ENCODE data around the gene NAV2. TPM values are rescaled to one million over a fixed set of nuclear protein-coding genes. Genes with fewer than 3 reads are reported as not detected.

The NAV2 gene
- polyA plus RNA-seq, 2 donors, result 4.3 to 9.7 TPM

- Histone ChIP-seq H3K36me3 (ENCODE audit: control insufficient read depth in 2 of 2, insufficient read depth in 2 of 2, low read length in 1 of 2) (no peaks in the 10 kb centered on the region), H3K4me3 (ENCODE audit: low read depth in 1 of 2, low read length in 2 of 2) (no peak overlapping the region), H3K4me1 (ENCODE audit: control insufficient read depth in 2 of 2, insufficient read depth in 2 of 2, low read length in 1 of 2) (no peaks in the 10 kb centered on the region), H3K27ac (ENCODE audit: low read depth in 2 of 2, low read length in 1 of 2) (no peak overlapping the region), H3K27me3 (ENCODE audit: control insufficient read depth in 1 of 2, insufficient read depth in 2 of 2, low read length in 2 of 2) (no peaks in the 10 kb centered on the region), H3K9me3 (ENCODE audit: control insufficient read depth in 2 of 2, insufficient read depth in 1 of 2, low read depth in 1 of 2, low read length in 1 of 2) (no peaks in the 10 kb centered on the region)
- 91 to 94% methylated on average over 4 of the region's 4 CpGs for WGBS, 2 donors
Observed at GRCh38 chr11:20017320-20017719, 304.7 kb downstream of the NAV2 start.

GRCh38 chr11:20020198-20020597 is 307.6 kb downstream of the NAV2 start:
- no peaks in the 10 kb centered on the region for H3K27me3 ChIP-seq (ENCODE audit: control insufficient read depth in 1 of 2, insufficient read depth in 2 of 2, low read length in 2 of 2)
- H3K27ac ChIP-seq (ENCODE audit: low read depth in 2 of 2, low read length in 1 of 2), result no peak overlapping the region
- H3K4me1 ChIP-seq (ENCODE audit: control insufficient read depth in 2 of 2, insufficient read depth in 2 of 2, low read length in 1 of 2), result peaks cover 2 to 9% of the 10 kb centered on the region in 2 donors
- no peak overlapping the region for H3K4me3 ChIP-seq (ENCODE audit: low read depth in 1 of 2, low read length in 2 of 2)
- H3K36me3 ChIP-seq (ENCODE audit: control insufficient read depth in 2 of 2, insufficient read depth in 2 of 2, low read length in 1 of 2), result no peaks in the 10 kb centered on the region
- no peaks in the 10 kb centered on the region for H3K9me3 ChIP-seq (ENCODE audit: control insufficient read depth in 2 of 2, insufficient read depth in 1 of 2, low read depth in 1 of 2, low read length in 1 of 2)
- WGBS, 2 donors, result 36 to 47% methylated on average over 3 of the region's 3 CpGs

GRCh38 chr11:20020716-20021115 is 308.1 kb downstream of the NAV2 start:
- H3K36me3 ChIP-seq (ENCODE audit: control insufficient read depth in 2 of 2, insufficient read depth in 2 of 2, low read length in 1 of 2), result no peaks in the 10 kb centered on the region
- H3K9me3 ChIP-seq (ENCODE audit: control insufficient read depth in 2 of 2, insufficient read depth in 1 of 2, low read depth in 1 of 2, low read length in 1 of 2), result no peaks in the 10 kb centered on the region
- H3K4me1 ChIP-seq (ENCODE audit: control insufficient read depth in 2 of 2, insufficient read depth in 2 of 2, low read length in 1 of 2), result peaks cover 2 to 12% of the 10 kb centered on the region in 2 donors
- no peak overlapping the region for H3K4me3 ChIP-seq (ENCODE audit: low read depth in 1 of 2, low read length in 2 of 2)
- no peaks in the 10 kb centered on the region for H3K27me3 ChIP-seq (ENCODE audit: control insufficient read depth in 1 of 2, insufficient read depth in 2 of 2, low read length in 2 of 2)
- no peak overlapping the region for H3K27ac ChIP-seq (ENCODE audit: low read depth in 2 of 2, low read length in 1 of 2)
- 83 to 89% methylated on average over 4 of the region's 4 CpGs for WGBS, 2 donors

- WGBS, 2 donors, result 80 to 83% methylated on average over 4 of the region's 4 CpGs
- H3K27me3 ChIP-seq (ENCODE audit: control insufficient read depth in 1 of 2, insufficient read depth in 2 of 2, low read length in 2 of 2), result no peaks in the 10 kb centered on the region
- H3K9me3 ChIP-seq (ENCODE audit: control insufficient read depth in 2 of 2, insufficient read depth in 1 of 2, low read depth in 1 of 2, low read length in 1 of 2), result no peaks in the 10 kb centered on the region
- H3K27ac ChIP-seq (ENCODE audit: low read depth in 2 of 2, low read length in 1 of 2), result no peak overlapping the region
- no peaks in the 10 kb centered on the region for H3K36me3 ChIP-seq (ENCODE audit: control insufficient read depth in 2 of 2, insufficient read depth in 2 of 2, low read length in 1 of 2)
- H3K4me1 ChIP-seq (ENCODE audit: control insufficient read depth in 2 of 2, insufficient read depth in 2 of 2, low read length in 1 of 2), result peaks cover 2 to 13% of the 10 kb centered on the region in 2 donors
- H3K4me3 ChIP-seq (ENCODE audit: low read depth in 1 of 2, low read length in 2 of 2), result no peak overlapping the region
Observed at GRCh38 chr11:20021212-20021611, 308.6 kb downstream of the NAV2 start.

- H3K4me3 ChIP-seq (ENCODE audit: low read depth in 1 of 2, low read length in 2 of 2), result no peak overlapping the region
- H3K9me3 ChIP-seq (ENCODE audit: control insufficient read depth in 2 of 2, insufficient read depth in 1 of 2, low read depth in 1 of 2, low read length in 1 of 2), result no peaks in the 10 kb centered on the region
- no peaks in the 10 kb centered on the region for H3K27me3 ChIP-seq (ENCODE audit: control insufficient read depth in 1 of 2, insufficient read depth in 2 of 2, low read length in 2 of 2)
- H3K27ac ChIP-seq (ENCODE audit: low read depth in 2 of 2, low read length in 1 of 2), result no peak overlapping the region
- no peaks in the 10 kb centered on the region for H3K36me3 ChIP-seq (ENCODE audit: control insufficient read depth in 2 of 2, insufficient read depth in 2 of 2, low read length in 1 of 2)
- 67 to 74% methylated on average over 4 of the region's 4 CpGs for WGBS, 2 donors
- peaks cover 2 to 13% of the 10 kb centered on the region in 2 donors for H3K4me1 ChIP-seq (ENCODE audit: control insufficient read depth in 2 of 2, insufficient read depth in 2 of 2, low read length in 1 of 2)
Observed at GRCh38 chr11:20021771-20022362, 309.2 kb downstream of the NAV2 start.

- WGBS, 2 donors, result 34 to 42% methylated on average over 10 of the region's 10 CpGs
Observed at GRCh38 chr11:20022363-20023081, 309.9 kb downstream of the NAV2 start.

GRCh38 chr11:20023082-20023426 is 310.4 kb downstream of the NAV2 start:
- H3K4me3 ChIP-seq (ENCODE audit: low read depth in 1 of 2, low read length in 2 of 2), result peak overlapping the region; percentile 46 to 47
- H3K9me3 ChIP-seq (ENCODE audit: control insufficient read depth in 2 of 2, insufficient read depth in 1 of 2, low read depth in 1 of 2, low read length in 1 of 2), result no peaks in the 10 kb centered on the region
- no peaks in the 10 kb centered on the region for H3K27me3 ChIP-seq (ENCODE audit: control insufficient read depth in 1 of 2, insufficient read depth in 2 of 2, low read length in 2 of 2)
- peak overlapping the region; percentile 35 to 74 for H3K27ac ChIP-seq (ENCODE audit: low read depth in 2 of 2, low read length in 1 of 2)
- WGBS, 2 donors, result 49 to 59% methylated on average over 6 of the region's 6 CpGs
- no peaks in the 10 kb centered on the region for H3K36me3 ChIP-seq (ENCODE audit: control insufficient read depth in 2 of 2, insufficient read depth in 2 of 2, low read length in 1 of 2)
- H3K4me1 ChIP-seq (ENCODE audit: control insufficient read depth in 2 of 2, insufficient read depth in 2 of 2, low read length in 1 of 2), result peaks cover 2 to 17% of the 10 kb centered on the region in 2 donors

More at GRCh38 chr11:20022363-20023081, 309.9 kb downstream of the NAV2 start:
- no peaks in the 10 kb centered on the region for H3K27me3 ChIP-seq (ENCODE audit: control insufficient read depth in 1 of 2, insufficient read depth in 2 of 2, low read length in 2 of 2)
- H3K9me3 ChIP-seq (ENCODE audit: control insufficient read depth in 2 of 2, insufficient read depth in 1 of 2, low read depth in 1 of 2, low read length in 1 of 2), result no peaks in the 10 kb centered on the region
- H3K36me3 ChIP-seq (ENCODE audit: control insufficient read depth in 2 of 2, insufficient read depth in 2 of 2, low read length in 1 of 2), result no peaks in the 10 kb centered on the region
- peaks cover 2 to 17% of the 10 kb centered on the region in 2 donors for H3K4me1 ChIP-seq (ENCODE audit: control insufficient read depth in 2 of 2, insufficient read depth in 2 of 2, low read length in 1 of 2)
- peak overlapping the region; percentile 46 to 47 for H3K4me3 ChIP-seq (ENCODE audit: low read depth in 1 of 2, low read length in 2 of 2)
- H3K27ac ChIP-seq (ENCODE audit: low read depth in 2 of 2, low read length in 1 of 2), result peak overlapping the region; percentile 35 to 74

GRCh38 chr11:20024172-20024935 is 311.7 kb downstream of the NAV2 start:
- peak overlapping the region; percentile 23 to 46 for H3K4me3 ChIP-seq (ENCODE audit: low read depth in 1 of 2, low read length in 2 of 2)
- H3K27ac ChIP-seq (ENCODE audit: low read depth in 2 of 2, low read length in 1 of 2), result peak overlapping the region; percentile 37 to 68
- H3K27me3 ChIP-seq (ENCODE audit: control insufficient read depth in 1 of 2, insufficient read depth in 2 of 2, low read length in 2 of 2), result no peaks in the 10 kb centered on the region
- WGBS, 2 donors, result 55 to 65% methylated on average over 6 of the region's 6 CpGs
- H3K36me3 ChIP-seq (ENCODE audit: control insufficient read depth in 2 of 2, insufficient read depth in 2 of 2, low read length in 1 of 2), result no peaks in the 10 kb centered on the region
- H3K9me3 ChIP-seq (ENCODE audit: control insufficient read depth in 2 of 2, insufficient read depth in 1 of 2, low read depth in 1 of 2, low read length in 1 of 2), result no peaks in the 10 kb centered on the region
- H3K4me1 ChIP-seq (ENCODE audit: control insufficient read depth in 2 of 2, insufficient read depth in 2 of 2, low read length in 1 of 2), result peaks cover 2 to 20% of the 10 kb centered on the region in 2 donors

GRCh38 chr11:20025332-20025840 is 312.7 kb downstream of the NAV2 start:
- WGBS, 2 donors, result 58 to 70% methylated on average over 8 of the region's 8 CpGs
- peak overlapping the region in 1 of 2 donors; percentile 48 for H3K27ac ChIP-seq (ENCODE audit: low read depth in 2 of 2, low read length in 1 of 2)
- no peaks in the 10 kb centered on the region for H3K27me3 ChIP-seq (ENCODE audit: control insufficient read depth in 1 of 2, insufficient read depth in 2 of 2, low read length in 2 of 2)
- H3K9me3 ChIP-seq (ENCODE audit: control insufficient read depth in 2 of 2, insufficient read depth in 1 of 2, low read depth in 1 of 2, low read length in 1 of 2), result no peaks in the 10 kb centered on the region
- H3K36me3 ChIP-seq (ENCODE audit: control insufficient read depth in 2 of 2, insufficient read depth in 2 of 2, low read length in 1 of 2), result no peaks in the 10 kb centered on the region
- no peak overlapping the region for H3K4me3 ChIP-seq (ENCODE audit: low read depth in 1 of 2, low read length in 2 of 2)
- H3K4me1 ChIP-seq (ENCODE audit: control insufficient read depth in 2 of 2, insufficient read depth in 2 of 2, low read length in 1 of 2), result peaks cover 2 to 20% of the 10 kb centered on the region in 2 donors

Data from esophagus (tissue), 2 donors.